ENCODE measurements around the gene TSC22D2.

The TSC22D2 gene

DNA sequence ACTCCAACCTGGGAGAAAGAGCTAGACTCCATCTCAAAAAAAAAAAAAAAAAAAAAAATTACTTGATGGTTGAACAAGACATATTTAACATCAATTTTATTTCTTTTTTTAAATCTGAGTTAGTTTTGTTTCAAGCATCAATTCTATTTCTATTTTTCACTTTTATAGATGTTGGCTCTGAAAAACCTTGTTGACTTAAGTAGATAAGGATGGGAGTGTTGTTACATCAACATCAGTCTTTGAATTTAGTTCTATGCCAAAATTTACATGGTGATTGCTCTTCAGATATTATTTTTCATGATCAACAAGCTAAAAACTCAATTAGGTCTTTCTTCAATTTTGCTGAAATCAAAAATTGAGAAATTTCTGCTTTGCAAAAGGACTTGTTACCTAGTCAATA, 71.3 kb downstream of the TSC22D2 start:
- no peak for DNase-seq
- H3K4me3 ChIP-seq: no peak overlapping the region
- H3K36me3 ChIP-seq: peaks cover 0 to 4% (median 0%) of the 10 kb centered on the region in 3 donors
- no peaks in the 10 kb centered on the region for H3K4me1 ChIP-seq
- TF ChIP-seq, protein P1, sequence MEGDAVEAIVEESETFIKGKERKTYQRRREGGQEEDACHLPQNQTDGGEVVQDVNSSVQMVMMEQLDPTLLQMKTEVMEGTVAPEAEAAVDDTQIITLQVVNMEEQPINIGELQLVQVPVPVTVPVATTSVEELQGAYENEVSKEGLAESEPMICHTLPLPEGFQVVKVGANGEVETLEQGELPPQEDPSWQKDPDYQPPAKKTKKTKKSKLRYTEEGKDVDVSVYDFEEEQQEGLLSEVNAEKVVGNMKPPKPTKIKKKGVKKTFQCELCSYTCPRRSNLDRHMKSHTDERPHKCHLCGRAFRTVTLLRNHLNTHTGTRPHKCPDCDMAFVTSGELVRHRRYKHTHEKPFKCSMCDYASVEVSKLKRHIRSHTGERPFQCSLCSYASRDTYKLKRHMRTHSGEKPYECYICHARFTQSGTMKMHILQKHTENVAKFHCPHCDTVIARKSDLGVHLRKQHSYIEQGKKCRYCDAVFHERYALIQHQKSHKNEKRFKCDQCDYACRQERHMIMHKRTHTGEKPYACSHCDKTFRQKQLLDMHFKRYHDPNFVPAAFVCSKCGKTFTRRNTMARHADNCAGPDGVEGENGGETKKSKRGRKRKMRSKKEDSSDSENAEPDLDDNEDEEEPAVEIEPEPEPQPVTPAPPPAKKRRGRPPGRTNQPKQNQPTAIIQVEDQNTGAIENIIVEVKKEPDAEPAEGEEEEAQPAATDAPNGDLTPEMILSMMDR (IDR thresholded peaks at IDR 0.05): no peak
- H3K27ac ChIP-seq: no peak overlapping the region
- intact Hi-C loops (cut with DNase I; ENCODE audit: low total_unique reads): loop anchor here (5.0 kb wide), 1 partner anchor 527 kb away; no protein-coding TSS in a partner anchor
- H3K9me3 ChIP-seq: peaks cover 0 to 6% (median 2%) of the 10 kb centered on the region in 3 donors
- H3K27me3 ChIP-seq: no peaks in the 10 kb centered on the region

DNA sequence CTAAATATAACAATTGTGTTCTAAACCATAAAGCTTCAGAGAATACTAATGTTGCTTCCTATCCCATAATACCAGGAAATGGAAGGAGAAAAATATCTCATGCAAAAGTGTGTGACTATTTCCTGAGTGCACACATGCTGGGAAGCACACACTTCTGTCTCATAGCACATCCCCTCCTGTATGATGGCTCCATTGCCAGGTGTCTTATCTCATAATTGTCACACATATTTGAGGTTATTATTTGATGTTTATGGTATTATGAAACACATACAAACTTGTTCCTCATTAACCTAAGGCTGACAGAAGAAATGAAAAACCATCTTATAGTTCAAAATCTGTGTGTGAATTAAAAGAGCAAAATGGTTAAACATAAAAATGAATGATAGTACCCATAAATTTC, 72.8 kb downstream of the TSC22D2 start:
- peaks cover 0 to 4% (median 0%) of the 10 kb centered on the region in 3 donors for H3K36me3 ChIP-seq
- H3K9me3 ChIP-seq: peaks cover 0 to 9% (median 6%) of the 10 kb centered on the region in 3 donors
- H3K27ac ChIP-seq: no peak overlapping the region
- H3K4me3 ChIP-seq: no peak overlapping the region
- DNase-seq: no peak
- TF ChIP-seq, protein P1 (IDR thresholded peaks at IDR 0.05): no peak
- intact Hi-C loops (cut with DNase I; ENCODE audit: low total_unique reads): no loop called here
- H3K4me1 ChIP-seq: no peaks in the 10 kb centered on the region
- no peaks in the 10 kb centered on the region for H3K27me3 ChIP-seq

DNA sequence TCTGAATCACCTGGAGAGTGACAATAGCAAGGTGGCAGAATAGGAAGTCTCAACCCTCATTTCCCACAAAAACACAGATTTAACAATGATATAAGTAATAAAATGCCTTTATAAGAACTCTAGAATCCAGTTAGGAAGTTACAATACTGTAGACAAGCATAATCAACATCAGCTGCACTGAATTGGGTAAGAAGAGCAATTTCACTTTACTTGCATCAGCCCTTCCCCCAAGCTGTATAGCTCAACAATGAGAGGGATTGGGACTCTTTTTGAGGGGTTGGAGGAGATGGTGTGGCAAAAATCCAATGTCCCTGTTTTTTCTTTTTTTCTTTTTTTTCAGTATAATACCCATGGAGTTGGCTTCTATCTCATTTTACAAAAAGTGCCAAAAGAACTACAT, 75.1 kb downstream of the TSC22D2 start:
- intact Hi-C loops (cut with DNase I; ENCODE audit: low total_unique reads): no loop called here
- H3K36me3 ChIP-seq: peaks cover 0 to 1% (median 0%) of the 10 kb centered on the region in 3 donors

DNA sequence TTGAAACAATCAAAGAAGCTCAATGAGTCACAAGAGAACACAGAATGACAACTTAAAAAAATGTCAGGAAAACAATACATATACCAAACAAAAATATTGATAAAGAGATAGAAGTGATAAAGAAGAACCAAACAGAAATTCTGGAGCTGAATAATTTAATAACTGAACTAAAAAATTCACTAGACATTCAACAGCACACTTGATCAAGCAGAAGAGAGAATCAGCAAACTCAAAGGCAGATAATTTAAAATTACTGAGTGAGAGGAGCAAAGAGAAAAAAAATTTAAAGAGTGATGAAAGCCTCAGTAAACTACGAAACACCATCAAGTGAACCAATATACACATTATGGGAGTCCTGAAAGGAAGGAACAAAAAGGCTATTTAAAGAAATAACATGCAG, 76.3 kb downstream of the TSC22D2 start:
- intact Hi-C loops (cut with DNase I; ENCODE audit: low total_unique reads): no loop called here
- peaks cover 0 to 25% (median 6%) of the 10 kb centered on the region in 3 donors for H3K9me3 ChIP-seq
- no peak overlapping the region for H3K4me3 ChIP-seq
- no peaks in the 10 kb centered on the region for H3K27me3 ChIP-seq
- TF ChIP-seq, protein P1 (IDR thresholded peaks at IDR 0.05): no peak
- no peaks in the 10 kb centered on the region for H3K4me1 ChIP-seq
- no peak for DNase-seq
- H3K27ac ChIP-seq: no peak overlapping the region
- H3K36me3 ChIP-seq: no peaks in the 10 kb centered on the region

More for the DNA sequence above, 75.1 kb downstream of the TSC22D2 start:
- H3K27ac ChIP-seq: no peak overlapping the region
- peaks cover 0 to 23% (median 6%) of the 10 kb centered on the region in 3 donors for H3K9me3 ChIP-seq
- no peaks in the 10 kb centered on the region for H3K27me3 ChIP-seq
- H3K4me1 ChIP-seq: no peaks in the 10 kb centered on the region
- TF ChIP-seq, protein P1 (IDR thresholded peaks at IDR 0.05): no peak
- DNase-seq: no peak
- no peak overlapping the region for H3K4me3 ChIP-seq

DNA sequence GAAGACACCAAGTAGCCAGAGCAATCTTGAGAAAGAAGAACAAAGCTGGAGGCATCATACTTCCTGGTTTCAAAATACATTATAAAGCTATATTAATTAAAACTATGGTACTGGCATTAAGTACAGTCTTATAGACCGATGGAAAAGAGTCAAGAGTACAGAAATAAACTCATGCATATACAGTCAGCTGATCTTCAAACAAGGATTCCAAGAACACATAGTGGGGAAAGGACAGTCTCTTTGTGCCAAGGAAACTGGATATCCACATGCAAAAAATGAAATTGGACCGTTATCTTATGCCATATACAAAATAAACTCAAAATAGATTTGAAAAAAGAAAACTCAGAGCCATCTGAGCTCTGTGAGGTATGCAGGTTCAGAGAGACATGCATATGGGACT, 80.8 kb downstream of the TSC22D2 start:
- H3K27me3 ChIP-seq: no peaks in the 10 kb centered on the region
- H3K36me3 ChIP-seq: no peaks in the 10 kb centered on the region
- H3K4me3 ChIP-seq: no peak overlapping the region
- H3K4me1 ChIP-seq: no peaks in the 10 kb centered on the region
- H3K9me3 ChIP-seq: peaks cover 0 to 25% (median 1%) of the 10 kb centered on the region in 3 donors
- TF ChIP-seq, protein P1 (IDR thresholded peaks at IDR 0.05): no peak
- no peak overlapping the region for H3K27ac ChIP-seq
- no peak for DNase-seq
- intact Hi-C loops (cut with DNase I; ENCODE audit: low total_unique reads): no loop called here

All from tibial artery (tissue), 4 donors.